SK-N-MC (cell line): Measurements from ENCODE around the gene CDC14A.

Source experiments
- EZH2 ChIP-seq: fragments of 200-600 bp; sonication (generic); IDR thresholded peaks from one replicate; pipeline ENCODE4 v1.6.1; 2017; ENCODE audit warnings: antibody characterized with exemption
- POLR2AphosphoS5 ChIP-seq: IDR thresholded peaks from 2 replicates; pipeline ENCODE4 v1.6.1; 2012; ENCODE audit warnings: mild to moderate bottlenecking, low read depth, low read length, borderline replicate concordance

DNA sequence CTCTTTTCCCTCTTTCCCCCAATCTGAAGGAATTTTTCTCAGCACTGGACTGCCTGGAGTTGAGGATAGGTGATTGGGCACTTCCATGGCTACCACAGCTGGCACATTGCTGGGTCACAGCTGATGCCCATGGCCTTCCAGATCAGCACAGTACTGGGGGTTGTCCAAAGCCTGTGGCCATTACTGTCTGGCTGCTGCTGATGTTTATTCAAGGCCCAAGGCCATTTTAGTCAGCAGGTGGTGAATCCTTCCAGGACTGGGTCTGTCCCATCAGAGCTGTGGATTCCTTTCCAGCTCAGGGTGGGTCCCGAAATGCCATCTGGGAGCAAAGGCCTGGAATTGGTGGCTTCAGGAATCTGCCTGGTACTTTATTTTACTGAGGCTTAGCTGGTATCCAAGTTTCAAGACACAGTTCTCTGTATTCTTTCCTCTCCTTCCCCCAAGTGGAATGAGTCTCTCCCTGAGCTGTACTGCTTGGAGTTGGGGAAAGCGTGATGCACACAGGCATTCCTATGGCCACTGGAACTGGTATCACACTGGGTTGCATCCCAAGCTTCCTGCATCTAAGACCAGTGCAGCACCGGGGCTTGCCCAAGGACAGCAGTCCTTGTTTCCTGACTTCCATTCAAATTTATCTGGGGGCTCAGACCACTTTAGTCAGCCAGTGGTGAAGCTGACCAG, 204.8 kb downstream of the CDC14A start:
- TF ChIP-seq POLR2AphosphoS5 (no peak), EZH2 (no peak)
